Fibroblast of peridontal ligament (primary cell): ENCODE measurements around the gene APOBR.
"Not testable (repeated sequence)": the region's sequence is repeated elsewhere in the genome, so short reads cannot be mapped to it uniquely, and the experiment has no call there.

ENCODE experiments used
- DNase-seq: peaks from one replicate; pipeline ENCODE4 v3.0.0-alpha.2; 2010; ENCODE audit errors: extremely low read depth

APOBR gene

GRCh38 chr16:28494121-28494851, at the start of gene APOBR:
TSS of gene APOBR (plus strand) at chr16:28494643. CDS start at chr16:28494682, 39 bp downstream.
- no peak for DNase-seq

- not testable (repeated sequence) for DNase-seq
Measured at GRCh38 chr16:28446388-28446787, 48.1 kb upstream of the APOBR start.

- not testable (repeated sequence) for DNase-seq
Measured at GRCh38 chr16:28447081-28447480, 47.4 kb upstream of the APOBR start.

GRCh38 chr16:28473714-28474265, 20.7 kb upstream of the APOBR start:
- DNase-seq, result no peak

- DNase-seq, result no peak
Measured at GRCh38 chr16:28475221-28475620, 19.2 kb upstream of the APOBR start.

GRCh38 chr16:28477311-28477920, 17.0 kb upstream of the APOBR start:
- DNase-seq, result no peak

GRCh38 chr16:28478506-28479180, 15.8 kb upstream of the APOBR start:
- DNase-seq, result no peak

- no peak for DNase-seq
Measured at GRCh38 chr16:28482026-28482425, 12.4 kb upstream of the APOBR start.

- DNase-seq, result not testable (repeated sequence)
Measured at GRCh38 chr16:28483361-28483760, 11.1 kb upstream of the APOBR start.

GRCh38 chr16:28486266-28486665, 8.2 kb upstream of the APOBR start:
- no peak for DNase-seq

GRCh38 chr16:28491230-28491969, 3.0 kb upstream of the APOBR start:
- DNase-seq, result peak; percentile 21

- peak; percentile 96 for DNase-seq
Measured at GRCh38 chr16:28491970-28492474, 2.4 kb upstream of the APOBR start, which contains the start of gene CLN3. TSS of gene CLN3 (minus strand) at chr16:28492074. CDS start at chr16:28491759, 315 bp downstream.

- no peak for DNase-seq
Measured at GRCh38 chr16:28492511-28492910, 1.9 kb upstream of the APOBR start.

GRCh38 chr16:28495098-28495793, 803 bp downstream of the APOBR start:
- DNase-seq, result no peak

GRCh38 chr16:28495795-28496749, 1.6 kb downstream of the APOBR start:
- no peak for DNase-seq

GRCh38 chr16:28496844-28497243, 2.4 kb downstream of the APOBR start:
- DNase-seq, result no peak

- DNase-seq, result no peak
Measured at GRCh38 chr16:28497386-28497785, 2.9 kb downstream of the APOBR start.

- DNase-seq, result no peak
Measured at GRCh38 chr16:28497861-28498599, 3.6 kb downstream of the APOBR start.
